Measurements from ENCODE around the gene KNSTRN.

DNA sequence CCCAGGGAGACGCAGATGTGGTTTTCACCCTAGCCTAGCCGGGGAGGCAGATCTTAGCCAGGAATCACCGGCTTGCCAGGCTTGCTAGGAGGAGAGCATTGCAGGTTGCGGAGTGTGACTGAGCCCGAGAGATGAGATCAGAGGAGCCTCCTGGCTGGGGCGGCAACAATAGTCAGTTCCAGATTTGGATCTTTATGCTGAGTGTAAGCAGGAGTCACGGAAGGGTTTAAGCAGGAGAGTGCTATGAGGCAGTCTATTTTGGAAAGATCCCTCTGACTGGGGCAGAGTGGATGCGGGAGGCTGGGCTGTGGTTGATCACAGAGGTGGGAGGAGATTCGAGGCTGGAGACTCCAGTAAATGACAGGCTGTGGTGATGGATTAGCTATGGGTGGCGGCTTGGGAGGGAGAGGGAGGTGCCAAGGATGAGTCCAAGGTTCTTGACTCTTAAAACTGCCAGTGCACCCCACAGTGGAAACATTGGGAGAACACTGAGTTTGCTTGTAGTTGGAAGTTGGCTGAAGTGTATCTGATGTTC is 47.8 kb downstream of the KNSTRN start:
- TF ChIP-seq, protein P1, sequence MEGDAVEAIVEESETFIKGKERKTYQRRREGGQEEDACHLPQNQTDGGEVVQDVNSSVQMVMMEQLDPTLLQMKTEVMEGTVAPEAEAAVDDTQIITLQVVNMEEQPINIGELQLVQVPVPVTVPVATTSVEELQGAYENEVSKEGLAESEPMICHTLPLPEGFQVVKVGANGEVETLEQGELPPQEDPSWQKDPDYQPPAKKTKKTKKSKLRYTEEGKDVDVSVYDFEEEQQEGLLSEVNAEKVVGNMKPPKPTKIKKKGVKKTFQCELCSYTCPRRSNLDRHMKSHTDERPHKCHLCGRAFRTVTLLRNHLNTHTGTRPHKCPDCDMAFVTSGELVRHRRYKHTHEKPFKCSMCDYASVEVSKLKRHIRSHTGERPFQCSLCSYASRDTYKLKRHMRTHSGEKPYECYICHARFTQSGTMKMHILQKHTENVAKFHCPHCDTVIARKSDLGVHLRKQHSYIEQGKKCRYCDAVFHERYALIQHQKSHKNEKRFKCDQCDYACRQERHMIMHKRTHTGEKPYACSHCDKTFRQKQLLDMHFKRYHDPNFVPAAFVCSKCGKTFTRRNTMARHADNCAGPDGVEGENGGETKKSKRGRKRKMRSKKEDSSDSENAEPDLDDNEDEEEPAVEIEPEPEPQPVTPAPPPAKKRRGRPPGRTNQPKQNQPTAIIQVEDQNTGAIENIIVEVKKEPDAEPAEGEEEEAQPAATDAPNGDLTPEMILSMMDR (IDR thresholded peaks at IDR 0.05; ENCODE audit: borderline replicate concordance, extremely low read depth, low read length, poor library complexity, severe bottlenecking) = no peak
- no peak for TF ChIP-seq EZH2 (IDR thresholded peaks at IDR 0.05; ENCODE audit: borderline replicate concordance, low read depth, low read length, severe bottlenecking)

Measured in DND-41 (cell line).